H1 (cell line): ENCODE results near the gene GNG7. TPM values are rescaled to one million over a fixed set of nuclear protein-coding genes. Genes with fewer than 3 reads are reported as not detected.

Experiments
- CBX8 ChIP-seq: fragments of 300-800, 300-1000 bp; sonication (generic); IDR thresholded peaks from 2 replicates; pipeline ENCODE4 v1.7.1; 2016; ENCODE audit warnings: low read depth, low read length, borderline replicate concordance
- polyA plus RNA-seq, 7 experiments: library from polyadenylated mRNA; depleted of rRNA in 3 of 7; stranded (reverse) in 5 of 7; unstranded in 2 of 7; fragments of >200 nt in 5 of 7; fragments of 200-250 nt in 2 of 7; gene quantifications; 1 replicate in 5 of 7; 2 replicates in 1 of 7; 4 replicates in 1 of 7; pipeline versions ENCODE4 v1.2.1 to v1.2.3, GENCODE V29; 2011 to 2013; ENCODE audit warnings: missing spikeins in 2 of 7, mixed read lengths in 2 of 7
- total RNA-seq: library from RNA; stranded (reverse); fragmentation: NEBNext Ultra II Directional; extraction: Animal tissue kit (Norgen Biotek cat#: 25700); gene quantifications from 2 replicates; pipeline ENCODE4 v1.2.1, GENCODE V29; 2021

The GNG7 gene
- total and polyA plus RNA-seq, 2 of the 8 experiments (the other 6 are each of a cell fraction or from before 2014, with no cell fraction given) = 2.8 to 7.8 TPM

GRCh38 chr19:2587001-2587719 is 115.3 kb downstream of the GNG7 start (continued):
- TF ChIP-seq CBX8 = no peak
